Body of pancreas (tissue), 4 donors: ENCODE results near the gene NAV1.

ENCODE experiments used
- CTCF ChIP-seq, 7 experiments: fragments of 450-650 bp in 4 of 7; fragments of 200-600 bp in 3 of 7; sonication (generic) in 3 of 7; IDR thresholded peaks; one replicate each; pipeline ENCODE4 v1.5.1; 2016 to 2019; ENCODE audit warnings: antibody characterized with exemption in 7 of 7
- POLR2A ChIP-seq, 3 donors: fragments of 450-650 bp; IDR thresholded peaks; one replicate each; pipeline ENCODE4 v1.6.1; 2016; ENCODE audit warnings: antibody characterized with exemption in 3 of 3, mild to moderate bottlenecking in 2 of 3

DNA sequence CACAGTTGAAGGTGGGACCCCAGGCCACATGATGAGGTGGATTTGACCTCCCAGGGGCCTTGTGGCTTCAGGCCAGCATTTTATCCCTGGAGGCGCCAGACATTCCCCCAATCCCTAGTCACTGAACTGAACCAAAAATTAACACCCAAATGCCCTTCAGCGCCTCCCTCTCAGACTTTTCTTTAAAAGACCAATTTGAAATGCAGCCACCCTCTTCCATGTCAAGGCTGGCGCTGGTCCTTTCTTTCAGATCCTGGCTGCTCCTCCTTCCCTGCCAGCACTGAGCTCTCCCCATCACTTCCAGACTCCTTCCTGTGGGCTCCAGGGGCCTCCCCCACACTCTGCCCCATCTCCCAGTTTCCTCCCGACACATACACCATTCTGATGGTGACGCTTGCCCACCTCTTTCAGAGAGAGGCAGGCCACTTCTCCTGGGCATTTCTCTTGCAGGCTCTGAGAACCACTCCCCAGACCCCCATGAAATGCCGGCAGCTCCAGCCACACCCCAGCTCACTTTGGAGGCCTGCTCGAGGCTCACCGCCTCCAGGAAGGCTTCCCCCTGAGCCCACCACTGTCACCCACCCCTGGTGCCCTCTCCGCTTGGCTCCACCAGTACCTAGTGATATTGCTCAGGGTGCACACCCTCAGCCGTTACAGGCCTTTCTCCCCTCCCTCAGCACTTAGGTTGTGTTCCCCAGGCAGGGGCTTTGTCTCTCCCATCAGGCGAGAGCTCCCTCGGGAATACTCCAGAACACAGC lies 27.0 kb downstream of the NAV1 start:
- TF ChIP-seq CTCF (IDR thresholded peaks at IDR 0.05) (no peak), POLR2A (IDR thresholded peaks at IDR 0.05) (no peak)
